ENCODE results near the gene EXOC1L. TPM values are rescaled to one million over a fixed set of nuclear protein-coding genes. Genes with fewer than 3 reads are reported as not detected.

Gene EXOC1L
- total RNA-seq, 5 donors from 2014 or later (not counting 1 experiment from before 2014, with no cell fraction given): not detected

DNA sequence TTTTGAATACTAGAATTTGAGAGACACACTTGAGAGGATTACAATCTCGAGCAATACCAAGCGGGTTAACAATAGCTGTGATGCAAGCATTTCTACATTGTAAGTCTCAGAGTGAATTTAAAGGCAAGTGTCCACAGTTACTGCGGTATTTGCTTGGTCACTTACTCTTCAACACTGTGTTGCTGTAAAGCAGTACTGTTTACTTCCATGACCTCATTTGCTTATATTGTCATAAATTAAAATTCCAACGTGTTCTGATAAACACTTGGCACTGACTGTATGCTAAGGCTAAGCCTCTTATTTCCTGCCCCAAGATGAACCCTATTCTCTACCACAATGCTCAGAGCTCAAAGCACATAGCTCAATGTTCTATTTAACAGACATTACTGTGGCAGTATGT lies 11.1 kb downstream of the EXOC1L start:
- no peak for ATAC-seq (replicated peaks in 1 of 4)
- Histone ChIP-seq H3K36me3 (ENCODE audit: control insufficient read depth in 2 of 2, extremely low read depth in 1 of 2, insufficient read depth in 1 of 2, low read length in 1 of 2) (no peaks in the 10 kb centered on the region), H3K27ac (ENCODE audit: low read length) (no peak overlapping the region), H3K4me3 (ENCODE audit: control insufficient read depth in 1 of 2, extremely low read depth in 1 of 2, low read length in 1 of 2) (no peak overlapping the region), H3K9me3 (no peaks in the 10 kb centered on the region), H3K4me1 (ENCODE audit: control insufficient read depth in 1 of 2, extremely low read depth in 1 of 2, insufficient read depth in 2 of 2, low read length in 2 of 2) (no peaks in the 10 kb centered on the region), H3K27me3 (replicated peaks in 1 of 2; ENCODE audit: control insufficient read depth in 2 of 2, extremely low read depth in 1 of 2, insufficient read depth in 2 of 2, low read length in 1 of 2) (peaks cover 2 to 4% of the 10 kb centered on the region in 2 experiments)
- no peak overlapping the region for H3K27ac Mint-ChIP-seq
- ChIA-PET CTCF (no interaction called here), POLR2A (interaction anchor here in 1 of 2 donors (0.6 kb wide), 1 partner anchor 348 kb away, joined by 3 read pairs; no protein-coding TSS in a partner anchor)
- DNase-seq: no peak
- H3K4me3 Mint-ChIP-seq: no peak overlapping the region
- H3K4me1 Mint-ChIP-seq: no peaks in the 10 kb centered on the region
- H3K36me3 Mint-ChIP-seq: no peaks in the 10 kb centered on the region
- H3K27me3 Mint-ChIP-seq: peaks cover 37 to 45% of the 10 kb centered on the region in 2 donors
- WGBS (ENCODE audit: insufficient coverage): 66% methylated on average over 4 of the region's 4 CpGs
- peaks cover 0 to 3% (median 0%) of the 10 kb centered on the region in 3 donors for H3K9me3 Mint-ChIP-seq

GRCh38 chr4:55834086-55834795 lies 14.7 kb downstream of the EXOC1L start:
- Histone ChIP-seq H3K27me3 (replicated peaks in 1 of 2; ENCODE audit: control insufficient read depth in 2 of 2, extremely low read depth in 1 of 2, insufficient read depth in 2 of 2, low read length in 1 of 2) (no peaks in the 10 kb centered on the region), H3K36me3 (ENCODE audit: control insufficient read depth in 2 of 2, extremely low read depth in 1 of 2, insufficient read depth in 1 of 2, low read length in 1 of 2) (no peaks in the 10 kb centered on the region), H3K27ac (ENCODE audit: low read length) (no peak overlapping the region), H3K4me3 (ENCODE audit: control insufficient read depth in 1 of 2, extremely low read depth in 1 of 2, low read length in 1 of 2) (no peak overlapping the region), H3K4me1 (ENCODE audit: control insufficient read depth in 1 of 2, extremely low read depth in 1 of 2, insufficient read depth in 2 of 2, low read length in 2 of 2) (no peaks in the 10 kb centered on the region), H3K9me3 (peaks cover 2% of the 10 kb centered on the region)
- peaks cover 35 to 36% of the 10 kb centered on the region in 2 donors for H3K27me3 Mint-ChIP-seq
- no peaks in the 10 kb centered on the region for H3K36me3 Mint-ChIP-seq
- no peak for ATAC-seq (replicated peaks in 1 of 4)
- CTCF ChIA-PET: no interaction called here
- POLR2A ChIA-PET: interaction anchor here in 1 of 2 donors (0.5 kb wide), 1 partner anchor 1113 kb away, joined by 3 read pairs; no protein-coding TSS in a partner anchor
- no CpG with 5 or more reads among the region's 3 CpGs for WGBS (ENCODE audit: insufficient coverage)
- no peak overlapping the region for H3K27ac Mint-ChIP-seq
- H3K4me1 Mint-ChIP-seq: no peaks in the 10 kb centered on the region
- no peak for DNase-seq
- H3K4me3 Mint-ChIP-seq: no peak overlapping the region
- H3K9me3 Mint-ChIP-seq: peaks cover 0 to 11% (median 2%) of the 10 kb centered on the region in 3 donors

DNA sequence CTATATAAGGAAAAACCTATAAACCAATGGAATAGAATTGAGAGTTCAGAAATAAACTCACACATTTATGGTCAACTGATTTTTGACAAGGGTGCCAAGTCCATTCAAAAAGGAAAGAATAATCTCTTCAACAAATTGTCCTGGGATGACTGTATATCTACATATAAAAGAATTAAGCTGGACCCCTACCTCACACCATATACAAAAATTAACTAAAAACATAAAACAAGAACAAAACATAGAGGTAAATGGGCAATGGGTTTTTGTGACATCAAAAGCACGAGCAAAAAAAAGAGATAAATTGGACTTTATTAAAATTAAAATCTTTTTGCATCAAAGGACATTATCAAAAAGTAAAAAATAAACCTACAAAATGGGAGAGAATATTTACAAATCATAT lies 18.3 kb downstream of the EXOC1L start:
- Histone ChIP-seq H3K4me3 (ENCODE audit: control insufficient read depth in 1 of 2, extremely low read depth in 1 of 2, low read length in 1 of 2) (no peak overlapping the region), H3K9me3 (peaks cover 2% of the 10 kb centered on the region), H3K36me3 (ENCODE audit: control insufficient read depth in 2 of 2, extremely low read depth in 1 of 2, insufficient read depth in 1 of 2, low read length in 1 of 2) (no peaks in the 10 kb centered on the region), H3K4me1 (ENCODE audit: control insufficient read depth in 1 of 2, extremely low read depth in 1 of 2, insufficient read depth in 2 of 2, low read length in 2 of 2) (no peaks in the 10 kb centered on the region), H3K27ac (ENCODE audit: low read length) (no peak overlapping the region), H3K27me3 (replicated peaks in 1 of 2; ENCODE audit: control insufficient read depth in 2 of 2, extremely low read depth in 1 of 2, insufficient read depth in 2 of 2, low read length in 1 of 2) (no peaks in the 10 kb centered on the region)
- Mint-ChIP-seq H3K36me3 (peaks cover 3% of the 10 kb centered on the region), H3K27ac (no peak overlapping the region), H3K4me3 (no peak overlapping the region), H3K4me1 (peaks cover 0 to 2% (median 0%) of the 10 kb centered on the region in 3 donors), H3K9me3 (peaks cover 0 to 11% (median 2%) of the 10 kb centered on the region in 3 donors), H3K27me3 (peaks cover 30 to 32% of the 10 kb centered on the region in 2 donors)
- ChIA-PET POLR2A (no interaction called here), CTCF (no interaction called here)
- no peak for DNase-seq
- WGBS (ENCODE audit: insufficient coverage): no CpG with 5 or more reads among the region's 1 CpG
- ATAC-seq (replicated peaks in 1 of 4): no peak

- ATAC-seq (replicated peaks in 1 of 4) (no peak), DNase-seq (no peak)
- ChIA-PET POLR2A (no interaction called here), CTCF (no interaction called here)
- no peaks in the 10 kb centered on the region for H3K4me1 ChIP-seq (ENCODE audit: control insufficient read depth in 1 of 2, extremely low read depth in 1 of 2, insufficient read depth in 2 of 2, low read length in 2 of 2)
- peaks cover 0 to 11% (median 2%) of the 10 kb centered on the region in 3 donors for H3K9me3 Mint-ChIP-seq
- H3K36me3 Mint-ChIP-seq: peaks cover 3% of the 10 kb centered on the region
- H3K27me3 Mint-ChIP-seq: peaks cover 30 to 32% of the 10 kb centered on the region in 2 donors
- no peaks in the 10 kb centered on the region for H3K27me3 ChIP-seq (replicated peaks in 1 of 2; ENCODE audit: control insufficient read depth in 2 of 2, extremely low read depth in 1 of 2, insufficient read depth in 2 of 2, low read length in 1 of 2)
- H3K27ac ChIP-seq (ENCODE audit: low read length): no peak overlapping the region
- no peak overlapping the region for H3K4me3 Mint-ChIP-seq
- WGBS (ENCODE audit: insufficient coverage): no CpG with 5 or more reads among the region's 1 CpG
- peaks cover 2% of the 10 kb centered on the region for H3K9me3 ChIP-seq
- peaks cover 0 to 2% (median 0%) of the 10 kb centered on the region in 3 donors for H3K4me1 Mint-ChIP-seq
- H3K36me3 ChIP-seq (ENCODE audit: control insufficient read depth in 2 of 2, extremely low read depth in 1 of 2, insufficient read depth in 1 of 2, low read length in 1 of 2): no peaks in the 10 kb centered on the region
- H3K4me3 ChIP-seq (ENCODE audit: control insufficient read depth in 1 of 2, extremely low read depth in 1 of 2, low read length in 1 of 2): no peak overlapping the region
- H3K27ac Mint-ChIP-seq: no peak overlapping the region
Observed at GRCh38 chr4:55838356-55838755, 18.8 kb downstream of the EXOC1L start.

- peaks cover 3% of the 10 kb centered on the region for H3K36me3 Mint-ChIP-seq
- H3K27me3 ChIP-seq (replicated peaks in 1 of 2; ENCODE audit: control insufficient read depth in 2 of 2, extremely low read depth in 1 of 2, insufficient read depth in 2 of 2, low read length in 1 of 2): no peaks in the 10 kb centered on the region
- CTCF ChIA-PET: interaction anchor here in 1 of 2 donors (0.6 kb wide), 1 partner anchor 18 kb away, joined by 4 read pairs; no protein-coding TSS in a partner anchor
- no peaks in the 10 kb centered on the region for H3K36me3 ChIP-seq (ENCODE audit: control insufficient read depth in 2 of 2, extremely low read depth in 1 of 2, insufficient read depth in 1 of 2, low read length in 1 of 2)
- no peak overlapping the region for H3K4me3 Mint-ChIP-seq
- DNase-seq: no peak
- no peak overlapping the region for H3K4me3 ChIP-seq (ENCODE audit: control insufficient read depth in 1 of 2, extremely low read depth in 1 of 2, low read length in 1 of 2)
- H3K9me3 Mint-ChIP-seq: peaks cover 0 to 11% (median 2%) of the 10 kb centered on the region in 3 donors
- no peak overlapping the region for H3K27ac Mint-ChIP-seq
- ATAC-seq (replicated peaks in 1 of 4): no peak
- H3K27ac ChIP-seq (ENCODE audit: low read length): no peak overlapping the region
- POLR2A ChIA-PET: no interaction called here
- H3K4me1 Mint-ChIP-seq: peaks cover 0 to 2% (median 0%) of the 10 kb centered on the region in 3 donors
- no peaks in the 10 kb centered on the region for H3K4me1 ChIP-seq (ENCODE audit: control insufficient read depth in 1 of 2, extremely low read depth in 1 of 2, insufficient read depth in 2 of 2, low read length in 2 of 2)
- H3K27me3 Mint-ChIP-seq: peaks cover 29 to 30% of the 10 kb centered on the region in 2 donors
- H3K9me3 ChIP-seq: peaks cover 2% of the 10 kb centered on the region
Observed at GRCh38 chr4:55838952-55839351, 19.4 kb downstream of the EXOC1L start.

GRCh38 chr4:55840956-55841355 lies 21.4 kb downstream of the EXOC1L start:
- ChIA-PET POLR2A (no interaction called here), CTCF (no interaction called here)
- no peak overlapping the region for H3K4me3 ChIP-seq (ENCODE audit: control insufficient read depth in 1 of 2, extremely low read depth in 1 of 2, low read length in 1 of 2)
- Mint-ChIP-seq H3K9me3 (peaks cover 0 to 7% (median 2%) of the 10 kb centered on the region in 3 donors), H3K27ac (no peak overlapping the region), H3K27me3 (peaks cover 13 to 15% of the 10 kb centered on the region in 2 donors), H3K4me1 (peaks cover 0 to 2% (median 0%) of the 10 kb centered on the region in 3 donors), H3K4me3 (no peak overlapping the region), H3K36me3 (peaks cover 3% of the 10 kb centered on the region)
- no peak overlapping the region for H3K27ac ChIP-seq (ENCODE audit: low read length)
- H3K9me3 ChIP-seq: peaks cover 2% of the 10 kb centered on the region
- ATAC-seq (replicated peaks in 1 of 4) (no peak), DNase-seq (no peak)
- H3K4me1 ChIP-seq (ENCODE audit: control insufficient read depth in 1 of 2, extremely low read depth in 1 of 2, insufficient read depth in 2 of 2, low read length in 2 of 2): no peaks in the 10 kb centered on the region
- WGBS (ENCODE audit: insufficient coverage): no CpG with 5 or more reads among the region's 1 CpG
- H3K36me3 ChIP-seq (ENCODE audit: control insufficient read depth in 2 of 2, extremely low read depth in 1 of 2, insufficient read depth in 1 of 2, low read length in 1 of 2): no peaks in the 10 kb centered on the region
- no peaks in the 10 kb centered on the region for H3K27me3 ChIP-seq (replicated peaks in 1 of 2; ENCODE audit: control insufficient read depth in 2 of 2, extremely low read depth in 1 of 2, insufficient read depth in 2 of 2, low read length in 1 of 2)

All from T-cell (primary cell).